CD14-positive monocyte (primary cell): ENCODE results near the gene GDF2. TPM values are rescaled to one million over a fixed set of nuclear protein-coding genes. Genes with fewer than 3 reads are reported as not detected.

ENCODE experiments used
- DNase-seq, 3 donors: peaks; one replicate each; pipeline ENCODE4 v3.0.0-alpha.2; 2011 to 2022
- H2AFZ ChIP-seq: 2 replicates; pipeline ENCODE4 v1.6.0; 2012; ENCODE audit warnings: mild to moderate bottlenecking, low read depth, low read length, inconsistent platforms; ENCODE audit not compliant: insufficient read depth, poor library complexity, severe bottlenecking
- H3K27ac ChIP-seq, 2 donors: 1 replicate in 1 of 2; 2 replicates in 1 of 2; pipeline ENCODE4 v1.5.1; 2012 to 2013; ENCODE audit warnings: low read length in 2 of 2, control low read depth in 1 of 2, inconsistent platforms in 1 of 2, low read depth in 1 of 2, mild to moderate bottlenecking in 1 of 2
- H3K27me3 ChIP-seq, 2 donors: one replicate each; pipeline versions ENCODE4 v1.6.0 to v1.6.1; 2011 to 2013; ENCODE audit warnings: low read length in 2 of 2; ENCODE audit not compliant: control insufficient read depth in 2 of 2, insufficient read depth in 2 of 2
- H3K36me3 ChIP-seq, 2 donors: replicated peaks in 1 of 2; 1 replicate in 1 of 2; 2 replicates in 1 of 2; pipeline versions ENCODE4 v1.5.1 to v1.6.1; 2012 to 2013; ENCODE audit warnings: low read length in 2 of 2, control low read depth in 1 of 2, inconsistent platforms in 1 of 2, mild to moderate bottlenecking in 1 of 2; ENCODE audit not compliant: insufficient read depth in 2 of 2, control insufficient read depth in 1 of 2
- H3K4me1 ChIP-seq, 2 donors: 1 replicate in 1 of 2; 2 replicates in 1 of 2; pipeline versions ENCODE4 v1.5.1 to v1.6.1; 2012 to 2013; ENCODE audit warnings: low read length in 2 of 2, control low read depth in 1 of 2, inconsistent platforms in 1 of 2, mild to moderate bottlenecking in 1 of 2, moderate library complexity in 1 of 2; ENCODE audit not compliant: insufficient read depth in 2 of 2, control insufficient read depth in 1 of 2
- H3K4me2 ChIP-seq: replicated peaks from 2 replicates; pipeline ENCODE3; 2012; ENCODE audit warnings: low read length, moderate library complexity, mild to moderate bottlenecking; ENCODE audit not compliant: poor library complexity, severe bottlenecking; ENCODE audit errors: extremely low read depth
- H3K4me3 ChIP-seq, 3 experiments: fragments of 200-600 bp in 1 of 3; sonication (generic) in 1 of 3; replicated peaks in 1 of 3; 1 replicate in 2 of 3; 2 replicates in 1 of 3; pipeline ENCODE4 v1.5.1; 2011 to 2013; ENCODE audit warnings: low read length in 3 of 3, mild to moderate bottlenecking in 3 of 3, control low read depth in 2 of 3, low read depth in 2 of 3, inconsistent platforms in 1 of 3, moderate library complexity in 1 of 3
- H3K79me2 ChIP-seq: 2 replicates; pipeline ENCODE4 v1.6.0; 2012; ENCODE audit warnings: mild to moderate bottlenecking, control low read depth, inconsistent platforms, low read length, moderate library complexity; ENCODE audit not compliant: insufficient read depth
- H3K9ac ChIP-seq: 2 replicates; pipeline ENCODE4 v1.6.0; 2017; ENCODE audit warnings: low read length, mild to moderate bottlenecking; ENCODE audit not compliant: insufficient read depth, poor library complexity, severe bottlenecking
- H3K9me3 ChIP-seq, 2 donors: replicated peaks in 1 of 2; 1 replicate in 1 of 2; 2 replicates in 1 of 2; pipeline versions ENCODE4 v1.5.1 to v1.6.1; 2012 to 2013; ENCODE audit warnings: low read length in 2 of 2, control low read depth in 1 of 2; ENCODE audit not compliant: control insufficient read depth in 1 of 2, insufficient read depth in 1 of 2
- H4K20me1 ChIP-seq: 2 replicates; pipeline ENCODE4 v1.6.0; 2012; ENCODE audit warnings: mild to moderate bottlenecking, low read length, control low read depth, moderate library complexity; ENCODE audit not compliant: insufficient read depth
- H3K27ac Mint-ChIP-seq, 7 donors: one replicate each; pipeline ENCODE4 v1.8.0; 2020; ENCODE audit warnings: mild to moderate bottlenecking in 7 of 7, mixed read lengths in 7 of 7, moderate library complexity in 6 of 7, inconsistent platforms in 2 of 7
- H3K27me3 Mint-ChIP-seq, 3 donors: one replicate each; pipeline ENCODE4 v1.8.0; 2021 to 2022; ENCODE audit warnings: low read depth in 3 of 3, mild to moderate bottlenecking in 3 of 3, mixed read lengths in 3 of 3, moderate library complexity in 3 of 3, inconsistent platforms in 1 of 3
- H3K36me3 Mint-ChIP-seq, 2 donors: one replicate each; pipeline ENCODE4 v1.8.0; 2020; ENCODE audit warnings: mixed read lengths in 2 of 2, inconsistent platforms in 1 of 2, mild to moderate bottlenecking in 1 of 2
- H3K4me1 Mint-ChIP-seq: one replicate; pipeline ENCODE4 v1.8.0; 2020; ENCODE audit warnings: mild to moderate bottlenecking, mixed read lengths
- H3K4me3 Mint-ChIP-seq, 2 donors: one replicate each; pipeline ENCODE4 v1.8.0; 2020; ENCODE audit warnings: mild to moderate bottlenecking in 2 of 2, mixed read lengths in 2 of 2, moderate library complexity in 1 of 2
- H3K9me3 Mint-ChIP-seq, 7 donors: one replicate each; pipeline ENCODE4 v1.8.0; 2020 to 2022; ENCODE audit warnings: mixed read lengths in 7 of 7, mild to moderate bottlenecking in 6 of 7, moderate library complexity in 6 of 7, inconsistent platforms in 2 of 7
- CTCF ChIP-seq: fragments of 200-600 bp; IDR thresholded peaks from one replicate; pipeline ENCODE4 v1.8.0; 2022; ENCODE audit warnings: antibody characterized with exemption, mild to moderate bottlenecking
- WGBS: methylation state at CpG from one replicate; pipeline ENCODE4 v1.1.5; 2013; ENCODE audit warnings: missing lambda C conversion rate; ENCODE audit not compliant: insufficient coverage; 5-methylcytosine and 5-hydroxymethylcytosine counted together
- intact Hi-C, 2 donors: fragments of 100-400 bp; cut with micrococcal nuclease; formaldehyde crosslinking; loops; one replicate each; pipeline versions ENCODE4 v1.15.0 to v1.15.1; 2023
- polyA plus RNA-seq, 3 donors: library from polyadenylated mRNA; depleted of rRNA in 1 of 3; unstranded in 2 of 3; stranded (reverse) in 1 of 3; fragments of 300-500 nt in 2 of 3; fragments of >200 nt in 1 of 3; fragmentation: Illumina TruSeq in 2 of 3; gene quantifications; 1 replicate in 2 of 3; 2 replicates in 1 of 3; pipeline ENCODE4 v1.2.3, GENCODE V29; 2012 to 2021

GDF2 gene
- polyA plus RNA-seq, 3 donors = not detected

GRCh38 chr10:47368431-47369180 lies 46.4 kb downstream of the GDF2 start:
- H3K9ac ChIP-seq = no peak overlapping the region
- 96% methylated on average over 24 of the region's 24 CpGs for WGBS
- H3K27ac ChIP-seq = no peak overlapping the region
- no peak overlapping the region for H3K4me3 ChIP-seq
- Mint-ChIP-seq H3K27ac (no peak overlapping the region), H3K4me3 (no peak overlapping the region), H3K9me3 (no peaks in the 10 kb centered on the region), H3K4me1 (peaks cover 6% of the 10 kb centered on the region), H3K27me3 (peaks cover 0 to 3% (median 0%) of the 10 kb centered on the region in 3 donors), H3K36me3 (no peaks in the 10 kb centered on the region)
- H3K79me2 ChIP-seq = no peaks in the 10 kb centered on the region
- H3K27me3 ChIP-seq = no peaks in the 10 kb centered on the region
- no peaks in the 10 kb centered on the region for H3K36me3 ChIP-seq
- H3K9me3 ChIP-seq = no peaks in the 10 kb centered on the region
- no peak overlapping the region for H3K4me2 ChIP-seq
- TF ChIP-seq CTCF = no peak
- no peaks in the 10 kb centered on the region for H4K20me1 ChIP-seq
- intact Hi-C loops = no loop called here
- H2AFZ ChIP-seq = no peak overlapping the region
- no peaks in the 10 kb centered on the region for H3K4me1 ChIP-seq
- no peak for DNase-seq

GRCh38 chr10:47369251-47369894 lies 47.1 kb downstream of the GDF2 start:
- H3K27me3 Mint-ChIP-seq = peaks cover 0 to 3% (median 0%) of the 10 kb centered on the region in 3 donors
- no peak for TF ChIP-seq CTCF
- no peaks in the 10 kb centered on the region for H3K36me3 Mint-ChIP-seq
- no peak overlapping the region for H3K4me3 Mint-ChIP-seq
- H3K27ac Mint-ChIP-seq = no peak overlapping the region
- H3K4me2 ChIP-seq = no peak overlapping the region
- H4K20me1 ChIP-seq = no peaks in the 10 kb centered on the region
- H3K27ac ChIP-seq = no peak overlapping the region
- no peak overlapping the region for H3K4me3 ChIP-seq
- H2AFZ ChIP-seq = no peak overlapping the region
- no peaks in the 10 kb centered on the region for H3K79me2 ChIP-seq
- H3K9ac ChIP-seq = no peak overlapping the region
- 87% methylated on average over 8 of the region's 9 CpGs for WGBS
- no peaks in the 10 kb centered on the region for H3K27me3 ChIP-seq
- no peaks in the 10 kb centered on the region for H3K36me3 ChIP-seq
- intact Hi-C loops = no loop called here
- no peak for DNase-seq
- no peaks in the 10 kb centered on the region for H3K4me1 ChIP-seq
- H3K9me3 ChIP-seq = no peaks in the 10 kb centered on the region
- H3K9me3 Mint-ChIP-seq = no peaks in the 10 kb centered on the region
- H3K4me1 Mint-ChIP-seq = peaks cover 6% of the 10 kb centered on the region
